HG02885 (cell line): ENCODE measurements around the gene PAX6.

Experiments
- ATAC-seq: cut with Tn5 transposase; IDR thresholded peaks from one replicate; pipeline ENCODE4 v1.9.1; 2021; ENCODE audit warnings: mild to moderate bottlenecking; ENCODE audit not compliant: unreplicated experiment, poor library complexity

Gene PAX6

GRCh38 chr11:31822927-31823643 is 12.0 kb upstream of the PAX6 start:
- ATAC-seq = no peak

- no peak for ATAC-seq
Observed at GRCh38 chr11:31822175-31822926, 11.2 kb upstream of the PAX6 start.

DNA sequence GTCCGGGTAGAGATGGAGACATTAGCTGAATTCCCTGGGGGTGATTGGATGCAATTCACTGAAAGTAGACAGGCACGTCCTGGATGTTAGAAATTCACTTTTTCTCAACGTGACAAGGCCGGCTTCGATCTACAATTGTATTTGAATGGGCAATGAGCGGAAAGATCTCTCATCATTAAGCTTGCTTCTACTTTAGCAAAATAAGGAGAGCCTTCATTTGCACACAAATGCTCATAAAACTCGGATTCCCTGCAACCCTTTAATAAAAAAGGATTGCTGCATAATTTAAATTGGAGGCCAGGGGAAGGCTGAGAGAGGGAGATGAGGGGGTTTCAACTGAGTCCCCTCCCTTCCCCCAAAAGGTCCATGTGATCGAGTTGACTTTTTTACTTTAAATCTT is 10.6 kb upstream of the PAX6 start:
- no peak for ATAC-seq

- no peak for ATAC-seq
Observed at GRCh38 chr11:31821235-31821764, 10.2 kb upstream of the PAX6 start.

GRCh38 chr11:31820438-31820818 is 9.3 kb upstream of the PAX6 start:
- ATAC-seq = no peak

DNA sequence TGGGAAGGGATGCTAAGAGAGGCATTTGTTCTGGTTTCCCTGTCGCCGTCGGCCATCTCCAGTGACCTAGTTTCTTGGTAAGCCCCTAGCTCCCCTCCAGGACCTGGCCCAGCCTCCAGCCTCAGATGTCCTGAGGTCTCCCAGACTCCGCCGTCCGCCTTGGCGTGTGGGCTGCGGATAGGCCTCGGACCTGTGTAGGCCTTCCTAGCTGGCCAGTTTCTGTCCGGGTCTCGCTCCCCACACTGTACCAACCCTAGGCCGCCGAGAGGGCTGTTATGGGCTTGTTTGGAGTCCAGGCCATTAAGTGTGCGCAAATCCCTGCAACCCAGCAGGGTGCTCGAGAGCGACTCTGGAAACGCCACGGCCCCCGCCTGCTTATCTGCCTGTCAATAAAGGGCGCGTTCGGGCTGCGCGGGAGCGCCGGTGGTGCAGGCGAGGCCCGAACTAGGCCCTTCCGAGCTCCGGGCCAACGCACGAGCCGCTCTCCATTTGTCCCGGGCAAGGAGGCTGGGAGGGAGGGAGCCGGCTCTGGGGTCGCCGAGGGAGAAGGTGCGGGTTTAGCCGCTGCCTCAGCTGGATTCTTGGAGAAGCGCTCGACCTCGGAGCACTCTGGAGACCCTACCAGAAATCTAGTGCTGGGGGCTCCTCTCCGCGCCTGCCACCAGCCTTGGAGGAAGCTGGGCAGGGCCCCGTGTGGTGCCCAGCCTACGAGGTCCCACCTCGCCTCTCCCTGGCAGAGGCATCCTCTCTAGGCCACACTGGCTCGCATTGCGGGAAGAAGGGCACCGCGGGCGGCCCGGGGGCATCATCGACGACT is 8.7 kb upstream of the PAX6 start:
- no peak for ATAC-seq

- ATAC-seq = no peak
Observed at GRCh38 chr11:31818874-31819331, 7.8 kb upstream of the PAX6 start.

DNA sequence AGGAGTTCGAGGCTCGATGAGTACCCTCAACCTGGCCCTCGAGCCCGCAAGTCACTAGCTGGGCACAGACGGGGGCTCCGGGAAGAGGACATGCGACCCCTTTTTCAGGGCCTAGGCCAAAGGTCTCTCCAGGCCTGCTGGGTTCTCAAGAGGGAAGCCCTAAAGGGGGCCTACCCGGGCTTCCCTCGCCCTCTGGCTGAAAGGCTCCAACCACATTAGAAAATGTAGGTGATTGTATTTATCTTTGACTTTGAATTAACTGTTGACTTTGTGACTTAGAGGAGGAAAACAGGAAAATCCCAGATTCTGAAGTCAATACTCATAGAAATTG is 7.3 kb upstream of the PAX6 start:
- ATAC-seq = no peak

- ATAC-seq = no peak
Observed at GRCh38 chr11:31817621-31818424, 6.7 kb upstream of the PAX6 start.

GRCh38 chr11:31817054-31817620 is 6.0 kb upstream of the PAX6 start:
- no peak for ATAC-seq

- ATAC-seq = no peak
Observed at GRCh38 chr11:31816468-31817053, 5.4 kb upstream of the PAX6 start.

DNA sequence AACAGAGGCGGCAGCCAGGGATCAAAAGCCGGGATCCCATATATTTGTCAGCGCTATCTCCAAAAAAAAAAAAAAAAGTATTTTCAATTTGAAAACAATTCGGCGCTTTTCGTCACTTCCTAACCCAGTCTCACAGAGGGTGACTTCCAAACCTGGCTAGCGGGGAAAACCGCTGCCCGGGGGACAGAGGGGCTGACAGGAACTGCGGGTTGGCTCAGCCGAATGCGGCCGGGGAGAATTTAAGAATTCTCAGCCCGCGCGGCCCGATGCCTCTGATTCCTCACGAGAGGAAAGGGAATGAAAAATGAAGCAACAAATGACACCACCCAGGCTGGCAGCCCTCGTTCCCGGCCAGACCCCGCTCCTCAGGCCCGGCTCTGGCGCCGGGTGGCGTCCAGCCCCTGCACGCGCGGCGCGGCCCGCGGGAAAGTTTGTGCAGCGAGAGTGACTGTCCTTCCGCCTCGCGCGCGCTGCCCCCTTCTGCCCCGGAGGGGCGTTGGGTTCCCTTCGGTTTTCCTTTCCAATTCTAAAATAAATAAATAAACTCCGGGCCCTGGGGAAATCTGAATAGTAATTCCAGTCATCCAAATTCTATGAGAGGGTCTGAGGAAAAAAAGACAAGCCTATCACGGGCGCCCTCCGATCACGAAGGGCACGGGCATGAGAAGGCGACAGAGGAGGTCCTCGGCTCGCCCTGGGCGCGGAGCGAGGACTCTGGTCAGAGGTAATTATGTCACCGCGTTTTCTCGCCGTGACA is 4.8 kb upstream of the PAX6 start:
- no peak for ATAC-seq

GRCh38 chr11:31814176-31814868 is 3.2 kb upstream of the PAX6 start:
- ATAC-seq = no peak

GRCh38 chr11:31813391-31814175 is 2.5 kb upstream of the PAX6 start:
- ATAC-seq = no peak

DNA sequence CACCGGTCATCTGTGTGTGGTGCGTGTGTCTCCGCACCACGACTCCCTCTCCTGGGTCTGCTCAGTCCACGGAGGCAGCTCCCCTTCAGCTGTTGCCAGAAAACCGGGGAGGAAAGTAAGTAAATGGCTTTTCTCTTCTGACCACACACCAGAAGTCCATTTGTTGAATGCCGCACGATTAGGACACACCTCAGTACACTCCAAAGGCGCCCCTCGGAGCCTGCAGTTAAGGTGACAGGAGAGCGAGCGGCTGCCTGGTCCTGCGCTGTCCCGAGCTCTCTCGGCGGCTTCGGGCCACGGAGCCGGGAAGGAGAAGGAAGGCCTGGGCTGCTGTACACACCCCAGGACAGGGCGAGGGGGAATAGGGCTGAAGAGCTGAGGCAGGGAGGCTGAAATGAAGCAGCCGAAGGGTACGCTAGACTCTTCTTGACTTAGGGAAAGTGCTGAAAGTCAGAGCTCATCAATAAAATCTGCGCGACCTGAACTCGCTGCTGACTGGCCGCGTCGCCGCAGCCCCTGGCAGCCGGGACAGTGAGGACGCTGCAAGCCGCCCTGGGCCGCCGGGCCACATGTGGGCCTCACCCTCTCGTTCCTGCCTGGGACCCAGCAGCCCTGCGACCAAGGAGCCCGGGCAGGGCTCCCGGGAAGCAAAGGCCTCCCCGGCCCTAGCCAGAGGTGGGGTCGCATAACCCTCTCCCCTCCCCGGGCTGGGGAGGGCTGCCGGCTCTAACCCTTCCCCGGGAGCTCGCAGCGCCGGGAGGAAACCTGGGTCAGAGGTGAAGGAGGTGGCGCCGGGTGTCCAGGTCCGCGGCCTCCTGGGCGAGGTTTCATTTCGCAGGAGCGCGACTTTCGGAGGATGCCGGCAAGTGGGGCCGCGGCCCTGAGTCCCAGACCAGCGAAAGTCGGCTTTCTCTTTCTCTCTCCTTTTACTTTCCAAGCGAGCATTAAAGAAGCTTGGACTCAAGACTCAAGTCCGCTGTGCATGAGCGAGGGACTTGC is 1.6 kb upstream of the PAX6 start:
- ATAC-seq = no peak
